AG20443 (cell line): ENCODE data around the gene XAB2.
A peak's percentile ranks its signal among the peaks of the same experiment; 100 is the strongest.
"Not testable (repeated sequence)": the region's sequence is repeated elsewhere in the genome, so short reads cannot be mapped to it uniquely, and the experiment has no call there.

Source experiments
- DNase-seq: peaks from one replicate; pipeline ENCODE4 v3.0.0; 2012; ENCODE audit warnings: low spot score, mixed read lengths

XAB2 gene

DNA sequence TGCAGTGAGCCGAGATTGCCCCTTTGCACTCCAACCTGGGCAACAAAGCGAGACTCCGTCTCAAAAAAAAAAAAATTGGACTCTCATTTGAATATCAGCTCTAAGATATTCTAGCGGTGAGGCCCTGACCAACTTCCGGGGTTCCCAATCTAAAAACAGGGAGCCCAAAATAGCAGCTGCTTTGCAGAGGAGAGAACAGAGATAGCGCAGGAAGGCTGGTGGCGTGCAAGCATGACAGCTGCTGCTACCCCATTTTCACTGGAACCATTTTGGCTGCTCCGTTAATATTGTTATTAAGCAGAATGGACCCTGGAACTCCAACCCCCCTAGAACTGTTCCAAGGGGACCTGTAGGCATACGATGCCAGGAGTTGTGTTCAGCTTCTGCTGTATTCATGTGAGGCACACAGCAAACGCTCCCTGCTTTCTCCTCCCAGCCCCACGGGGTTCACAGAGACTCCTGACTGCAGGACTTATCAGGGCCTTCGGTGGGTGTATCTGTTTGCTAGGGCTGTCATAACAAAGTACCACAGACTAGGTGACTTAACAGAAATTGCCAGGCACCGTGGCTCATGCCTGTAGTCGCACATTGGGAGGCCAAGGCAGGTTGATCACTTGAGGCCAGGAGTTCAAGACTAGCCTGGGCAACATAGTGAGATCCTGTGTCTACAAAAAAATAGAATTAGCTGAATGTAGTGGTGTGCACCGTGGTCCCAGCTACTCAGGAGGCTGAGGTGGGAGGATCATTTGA, 19.1 kb upstream of the XAB2 start:
- no peak for DNase-seq

DNA sequence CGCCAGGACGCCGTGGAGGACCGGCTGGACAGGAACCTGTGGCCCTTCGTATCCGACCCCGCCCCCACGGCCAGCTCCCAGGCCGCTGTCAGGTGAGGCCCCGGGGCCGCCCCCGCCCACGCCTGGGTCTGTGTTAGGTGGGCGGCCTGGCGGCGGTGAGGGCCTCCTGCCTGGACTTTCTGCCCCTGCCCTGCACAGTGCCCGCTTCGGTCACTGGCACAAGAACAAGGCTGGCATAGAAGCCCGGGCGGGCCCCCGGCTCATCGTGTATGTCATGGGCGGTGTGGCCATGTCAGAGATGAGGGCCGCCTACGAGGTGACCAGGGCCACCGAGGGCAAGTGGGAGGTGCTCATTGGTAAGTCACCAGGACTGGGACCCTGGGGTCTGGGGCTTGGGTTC, 17.8 kb upstream of the XAB2 start:
- DNase-seq: no peak

DNA sequence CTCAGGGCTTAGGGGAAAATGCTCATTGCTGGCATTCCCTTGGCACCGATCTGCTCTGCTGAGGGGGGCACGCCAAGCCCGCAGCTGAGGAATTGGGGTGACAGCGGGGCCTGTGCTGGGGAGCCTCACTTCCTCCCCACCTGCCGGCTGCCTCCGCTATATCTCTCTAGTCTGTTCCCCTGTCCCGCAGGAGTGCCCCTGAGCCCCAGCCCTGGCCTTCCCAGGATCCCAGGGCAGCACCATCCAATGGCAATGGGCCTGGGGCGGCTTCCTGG, 17.0 kb upstream of the XAB2 start:
- no peak for DNase-seq

DNA sequence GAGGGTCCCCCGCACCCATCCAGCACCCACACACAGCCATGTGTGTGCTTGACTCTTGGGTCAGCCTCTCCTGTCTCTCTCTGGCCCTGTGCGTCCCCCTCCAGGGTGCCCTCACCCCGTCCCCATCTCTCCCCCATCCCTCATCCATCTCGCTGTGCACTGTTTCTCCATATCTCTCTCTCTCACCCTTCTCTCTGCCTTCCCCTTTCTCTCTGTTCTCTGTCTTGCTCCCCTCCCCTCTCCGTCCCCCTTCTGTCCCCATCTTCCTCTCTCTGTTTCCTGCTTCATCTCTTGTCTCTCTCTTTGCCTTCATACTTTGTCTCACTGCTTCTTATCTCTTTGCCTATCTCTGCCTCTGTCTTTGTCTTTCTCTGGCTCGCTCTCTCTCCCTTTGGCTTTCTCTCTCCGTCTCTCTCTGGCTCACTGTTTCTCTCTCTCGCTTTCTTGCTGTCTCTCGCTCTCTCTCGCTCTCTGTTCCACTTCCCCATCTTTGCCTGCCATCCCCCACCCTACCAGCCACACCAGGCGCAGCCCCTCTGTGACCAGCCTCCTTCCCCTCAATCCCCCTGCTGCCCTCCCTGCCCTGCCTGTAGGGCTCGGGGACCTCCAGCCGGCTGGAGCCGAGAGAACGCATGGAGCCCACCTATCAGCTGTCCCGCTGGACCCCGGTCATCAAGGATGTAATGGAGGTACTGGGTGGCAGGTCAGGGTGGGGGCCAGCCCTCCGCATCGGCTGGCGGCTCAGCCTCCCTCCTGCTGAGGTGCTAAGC, 16.5 kb upstream of the XAB2 start:
- DNase-seq: no peak

DNA sequence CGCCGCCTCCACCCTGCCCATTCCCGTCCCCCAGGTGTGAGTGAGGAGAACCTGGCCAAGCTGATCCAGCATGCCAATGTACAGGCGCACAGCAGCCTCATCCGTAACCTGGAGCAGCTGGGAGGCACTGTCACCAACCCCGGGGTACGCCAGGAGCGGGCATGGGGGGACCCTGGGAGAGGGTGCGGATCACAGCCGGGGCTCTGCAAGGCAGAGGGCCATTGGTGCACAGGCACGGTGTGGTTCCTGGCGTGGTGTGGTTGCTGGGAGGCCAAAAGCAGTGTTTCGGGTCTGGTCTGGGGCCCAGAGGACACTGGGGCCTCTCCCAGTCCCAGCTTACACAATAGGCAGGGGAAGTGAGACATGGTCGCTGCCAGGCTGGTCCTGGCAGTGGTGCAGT, 15.8 kb upstream of the XAB2 start:
- no peak for DNase-seq

DNA sequence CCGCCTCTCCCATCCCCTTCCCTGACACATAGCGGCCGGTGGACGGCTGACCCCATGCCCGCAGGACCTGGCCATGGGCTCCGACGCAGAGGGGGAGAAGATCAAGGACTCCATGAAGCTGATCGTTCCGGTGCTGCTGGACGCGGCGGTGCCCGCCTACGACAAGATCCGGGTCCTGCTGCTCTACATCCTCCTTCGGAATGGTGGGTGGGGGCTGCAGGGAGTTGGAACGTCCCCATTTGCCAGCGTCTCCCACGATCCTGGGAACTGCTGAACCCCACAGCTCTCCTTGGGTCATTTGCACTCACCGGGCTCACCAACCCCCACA, 15.2 kb upstream of the XAB2 start:
- DNase-seq: no peak

DNA sequence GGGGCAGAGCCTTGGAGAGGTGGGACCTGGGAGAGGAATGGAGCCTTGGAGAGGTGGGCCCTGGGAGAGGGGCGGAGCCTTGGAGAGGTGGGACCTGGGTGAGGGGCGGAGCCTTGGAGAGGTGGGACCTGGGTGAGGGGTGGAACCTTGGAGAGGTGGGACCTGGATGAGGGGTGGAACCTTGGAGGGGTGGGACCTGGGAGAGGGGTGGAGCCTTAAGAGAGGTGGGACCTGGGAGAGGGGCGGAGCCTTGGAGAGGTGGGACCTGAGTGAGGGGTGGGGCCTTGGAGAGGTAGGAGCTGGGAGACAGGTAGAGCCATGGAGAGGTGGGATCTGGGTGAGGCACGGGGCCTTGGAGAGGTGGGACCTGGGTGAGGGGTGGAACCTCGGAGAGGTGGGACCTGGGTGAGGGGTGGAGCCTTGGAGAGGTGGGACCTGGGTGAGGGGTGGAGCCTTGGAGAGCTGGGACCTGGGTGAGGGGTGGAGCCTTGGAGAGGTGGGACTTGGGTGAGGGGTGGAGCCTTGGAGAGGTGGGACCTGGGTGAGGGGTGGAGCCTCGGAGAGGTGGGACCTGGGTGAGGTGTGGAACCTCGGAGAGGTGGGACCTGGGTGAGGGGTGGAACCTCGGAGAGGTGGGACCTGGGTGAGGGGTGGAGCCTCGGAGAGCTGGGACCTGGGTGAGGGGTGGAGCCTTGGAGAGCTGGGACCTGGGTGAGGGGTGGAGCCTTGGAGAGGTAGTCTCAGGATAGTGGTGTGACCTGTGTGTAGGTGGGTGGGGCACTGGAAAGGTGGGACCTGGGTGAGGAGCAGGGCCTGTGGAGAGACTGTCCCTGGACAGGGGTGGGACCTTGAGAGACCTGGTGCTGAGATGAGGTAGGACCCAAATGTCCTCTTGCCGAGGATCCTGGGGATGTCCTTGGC, 14.5 kb upstream of the XAB2 start:
- not testable (repeated sequence) for DNase-seq

DNA sequence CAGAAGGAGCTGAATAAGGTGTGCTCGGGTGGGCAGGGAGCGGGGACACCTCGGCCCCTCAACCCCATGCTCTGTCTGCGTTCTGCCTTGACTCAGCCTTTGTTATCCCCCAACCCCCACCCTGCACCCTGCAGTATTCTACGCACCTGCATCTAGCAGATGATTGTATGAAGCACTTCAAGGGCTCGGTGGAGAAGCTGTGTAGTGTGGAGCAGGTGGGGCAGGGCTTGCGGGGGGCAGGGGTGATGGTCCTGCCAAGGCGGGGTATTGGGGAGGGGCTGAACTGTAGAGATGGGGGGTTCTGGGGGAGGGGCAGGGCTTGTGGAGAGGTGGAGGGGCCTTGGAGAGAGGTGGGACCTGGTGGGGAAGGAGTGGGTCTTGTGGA, 13.7 kb upstream of the XAB2 start:
- DNase-seq: no peak

DNA sequence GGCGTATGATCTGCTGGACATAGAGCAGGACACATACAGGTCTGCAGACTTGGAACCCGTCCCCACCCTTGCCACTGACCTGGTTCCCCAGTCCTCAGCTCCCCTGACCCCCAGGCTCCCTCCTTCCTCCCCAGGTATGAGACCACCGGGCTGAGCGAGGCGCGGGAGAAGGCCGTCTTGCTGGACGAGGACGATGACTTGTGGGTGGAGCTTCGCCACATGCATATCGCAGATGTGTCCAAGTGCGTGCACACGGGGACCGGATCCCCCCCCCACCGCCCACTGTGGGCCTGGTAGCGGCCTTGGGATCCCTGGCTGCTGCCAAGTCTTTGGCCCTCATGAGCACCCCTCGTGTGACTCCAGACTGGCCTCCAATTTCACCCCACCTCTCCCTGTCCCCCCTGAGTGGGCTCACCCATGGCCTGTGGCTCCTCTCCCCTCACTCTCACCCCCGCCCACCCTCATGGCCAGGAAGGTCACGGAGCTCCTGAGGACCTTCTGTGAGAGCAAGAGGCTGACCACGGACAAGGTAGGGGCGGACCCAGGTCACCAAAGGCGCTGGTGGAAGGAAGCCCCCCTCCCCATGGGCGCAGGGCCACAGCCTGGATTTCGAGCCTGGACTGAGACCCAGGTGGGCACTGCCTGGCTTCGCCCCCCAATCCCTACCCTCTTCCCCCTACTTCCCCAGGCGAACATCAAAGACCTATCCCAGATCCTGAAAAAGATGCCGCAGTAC, 13.1 kb upstream of the XAB2 start:
- DNase-seq: no peak

DNA sequence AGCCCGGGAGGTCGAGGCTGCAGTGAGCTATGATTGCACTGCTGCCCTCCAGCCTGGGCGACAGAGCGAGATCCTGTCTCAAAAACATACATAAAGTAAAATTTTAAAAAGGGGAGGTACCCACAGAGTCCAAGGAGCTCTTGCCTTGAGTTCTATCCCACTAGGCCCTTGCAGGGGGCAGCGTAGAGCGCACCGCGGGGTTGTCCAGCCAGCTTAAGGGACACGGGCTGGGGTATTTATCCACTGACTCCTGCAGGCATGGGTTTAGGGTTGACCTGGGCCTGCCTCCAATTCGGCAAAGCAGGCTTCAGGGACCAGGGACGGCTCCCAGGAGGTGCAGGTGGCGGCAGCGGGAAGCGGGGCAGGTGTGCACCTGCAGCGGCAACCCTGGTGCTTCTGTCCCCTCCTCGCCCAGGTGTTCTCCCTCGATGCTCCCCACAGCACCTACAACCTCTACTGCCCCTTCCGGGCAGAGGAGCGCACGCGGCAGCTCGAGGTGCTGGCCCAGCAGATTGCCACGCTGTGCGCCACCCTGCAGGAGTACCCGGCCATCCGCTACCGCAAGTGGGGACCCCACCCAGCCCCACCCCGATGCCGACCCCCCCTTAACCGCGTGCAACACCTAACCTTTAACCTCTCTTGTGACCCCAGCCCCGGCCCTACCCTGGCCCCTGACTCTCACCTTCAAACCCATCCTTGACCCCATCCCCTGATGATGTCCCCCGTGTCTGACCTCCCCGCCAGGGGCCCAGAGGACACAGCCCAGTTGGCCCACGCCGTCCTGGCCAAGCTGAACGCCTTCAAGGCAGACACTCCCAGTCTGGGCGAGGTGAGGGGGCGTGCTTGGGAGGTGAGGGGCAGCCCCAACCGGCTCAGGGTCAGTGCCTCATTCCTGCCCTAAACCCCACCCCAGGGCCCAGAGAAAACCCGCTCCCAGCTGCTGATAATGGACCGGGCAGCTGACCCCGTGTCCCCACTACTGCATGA, 12.2 kb upstream of the XAB2 start:
- DNase-seq: no peak

DNA sequence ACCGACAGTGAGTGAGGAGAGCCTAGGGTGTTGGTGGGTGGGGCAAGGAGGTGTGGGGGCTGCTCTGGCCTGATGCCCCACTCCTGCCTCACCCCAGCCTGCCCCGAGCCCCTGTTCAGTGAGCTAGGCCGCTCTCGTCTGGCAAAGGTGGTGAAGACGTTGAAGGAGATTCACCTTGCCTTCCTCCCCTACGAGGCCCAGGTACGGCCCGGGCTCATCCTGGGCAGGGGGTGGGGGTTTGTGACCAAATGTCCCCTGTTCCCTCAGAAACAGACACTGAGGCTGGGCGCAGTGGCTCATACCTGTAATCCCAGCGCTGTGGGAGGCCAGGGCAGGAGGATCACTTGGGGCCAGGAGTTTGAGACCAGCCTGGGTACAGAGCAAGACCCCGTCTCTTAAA, 11.5 kb upstream of the XAB2 start:
- DNase-seq: no peak

DNA sequence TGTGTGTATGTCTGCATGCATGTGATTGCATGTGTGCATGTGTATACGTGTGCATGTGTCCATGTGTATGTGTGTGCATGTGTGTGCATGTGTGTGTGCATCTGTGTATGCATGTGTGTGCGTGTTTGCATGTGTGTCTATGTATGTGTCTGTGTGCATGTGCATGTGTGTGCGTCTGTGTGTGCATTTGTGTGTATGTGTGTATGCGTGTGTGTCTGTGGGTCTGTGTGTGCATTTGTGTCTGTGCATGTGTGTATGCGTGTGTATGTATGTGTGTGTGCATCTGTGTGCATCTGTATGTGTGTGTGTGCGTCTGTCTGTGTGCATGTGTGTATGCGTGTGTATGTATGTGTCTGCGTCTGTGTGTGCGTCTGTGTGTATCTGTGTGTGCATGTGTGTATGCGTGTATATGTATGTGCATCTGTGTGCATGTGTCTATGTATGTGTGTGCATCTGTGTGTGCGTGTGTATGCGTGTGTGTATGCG, 10.6 kb upstream of the XAB2 start:
- no peak for DNase-seq

DNA sequence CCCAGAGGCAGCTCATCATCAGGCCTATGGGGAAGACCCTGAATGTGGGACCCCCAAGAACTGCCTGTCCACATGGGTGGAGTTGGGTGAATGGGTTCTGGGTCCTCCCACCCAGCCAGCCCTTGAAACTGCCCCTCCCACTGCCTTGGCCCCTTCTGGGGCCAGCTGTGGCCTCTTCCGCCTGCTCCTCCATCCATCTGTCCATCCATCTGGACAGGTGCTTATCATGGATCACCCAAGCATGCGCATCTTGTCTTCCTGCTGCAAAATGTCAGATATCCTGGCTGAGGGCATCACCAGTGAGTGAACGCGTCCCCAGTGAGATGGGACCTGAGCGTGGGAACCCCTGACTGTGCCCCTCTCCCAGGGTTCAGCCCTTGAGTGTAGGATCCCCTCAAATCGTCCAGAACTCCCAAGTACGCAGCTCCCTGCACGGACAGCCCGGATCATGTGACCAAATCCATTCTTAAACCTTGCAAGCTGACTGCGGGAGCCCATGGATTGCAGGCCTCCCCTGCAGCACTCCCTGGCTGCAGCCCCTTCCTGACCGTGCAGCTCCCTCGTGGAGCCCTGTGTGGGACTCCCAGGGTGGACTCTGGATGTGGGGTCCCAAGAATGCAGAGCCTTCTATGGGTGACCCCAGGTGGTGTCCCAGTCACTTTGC, 9.6 kb upstream of the XAB2 start:
- no peak for DNase-seq

DNA sequence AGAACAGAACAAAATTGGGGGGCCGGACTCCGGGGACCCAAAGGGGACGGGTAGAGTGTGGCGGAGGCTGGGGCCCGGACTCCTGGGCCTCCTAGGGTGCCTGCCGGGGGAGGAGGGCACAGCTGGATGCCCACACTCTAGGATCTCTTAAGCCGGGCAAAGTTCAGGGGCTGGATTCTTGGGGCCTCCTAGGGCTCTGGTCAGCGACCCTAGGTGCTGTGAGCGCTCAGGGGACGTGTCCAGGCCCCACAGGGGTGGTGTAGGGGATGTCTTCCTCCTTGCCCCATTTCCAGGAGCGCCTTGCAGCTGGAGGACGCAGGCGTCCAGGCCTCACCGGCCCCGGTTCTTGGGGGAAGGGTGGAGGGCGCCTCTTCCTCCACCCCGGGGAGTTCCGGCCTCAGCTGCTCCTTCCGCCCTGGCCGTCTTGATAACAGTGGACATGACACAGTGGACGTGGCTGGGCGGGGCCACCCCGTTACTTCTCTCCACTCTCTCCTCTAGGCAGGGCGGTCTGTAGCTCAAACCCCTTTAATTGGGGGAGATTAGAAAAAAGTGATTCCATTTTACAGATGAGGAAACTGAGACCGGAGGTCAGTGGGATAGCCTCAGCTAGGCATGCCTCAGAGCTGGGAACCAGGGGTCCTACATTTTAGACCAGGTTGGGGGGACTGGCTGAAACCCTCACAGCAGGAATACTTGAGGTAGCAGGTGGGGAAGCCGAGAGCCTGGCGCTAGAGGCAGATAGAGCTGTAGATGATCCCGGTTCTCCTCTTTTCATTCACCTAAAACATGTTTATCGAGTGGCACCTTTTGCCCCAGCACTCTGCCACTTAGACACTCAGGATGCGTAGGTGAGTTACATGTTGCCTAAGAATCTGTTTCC, 8.3 kb upstream of the XAB2 start:
- DNase-seq: no peak

DNA sequence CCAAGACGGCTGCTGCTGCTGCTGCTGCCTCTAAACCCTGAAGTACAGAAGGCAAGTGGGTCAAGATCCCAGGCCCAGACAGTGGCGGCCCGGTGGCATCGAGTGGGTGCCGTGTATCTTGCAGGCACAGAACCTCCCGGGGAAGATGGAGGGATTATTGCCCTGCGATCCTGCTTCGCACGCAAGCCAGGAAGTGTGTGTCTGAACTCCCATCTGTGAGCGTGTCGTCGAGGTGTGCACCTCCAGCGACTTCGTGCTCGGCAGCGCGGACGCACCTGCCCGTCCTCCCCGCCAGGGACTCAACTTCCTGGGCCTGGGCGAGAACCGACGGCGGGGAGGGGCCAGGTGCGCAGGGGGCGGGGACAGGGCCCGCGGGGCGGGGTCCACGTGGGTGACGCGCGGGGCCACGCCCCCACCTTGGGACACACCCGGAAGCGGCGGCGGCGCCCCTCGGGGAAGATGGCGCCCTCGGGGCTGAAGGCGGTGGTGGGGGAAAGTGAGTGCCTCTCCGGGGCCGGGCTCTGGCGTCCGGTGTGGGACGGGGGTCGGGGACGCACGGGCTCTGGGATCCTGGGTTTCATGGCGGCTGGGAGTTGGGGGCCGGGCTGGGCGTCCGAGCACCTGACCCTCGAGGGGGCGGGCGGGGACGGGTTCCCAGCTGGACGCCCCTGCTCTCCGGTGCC, 7.5 kb upstream of the XAB2 start, which contains the start of gene STXBP2:
TSS of gene STXBP2 (plus strand) at position 420 of the 683 bp plus-strand sequence. CDS start at position 460, 40 bp downstream.
- DNase-seq: peak; percentile 68

DNA sequence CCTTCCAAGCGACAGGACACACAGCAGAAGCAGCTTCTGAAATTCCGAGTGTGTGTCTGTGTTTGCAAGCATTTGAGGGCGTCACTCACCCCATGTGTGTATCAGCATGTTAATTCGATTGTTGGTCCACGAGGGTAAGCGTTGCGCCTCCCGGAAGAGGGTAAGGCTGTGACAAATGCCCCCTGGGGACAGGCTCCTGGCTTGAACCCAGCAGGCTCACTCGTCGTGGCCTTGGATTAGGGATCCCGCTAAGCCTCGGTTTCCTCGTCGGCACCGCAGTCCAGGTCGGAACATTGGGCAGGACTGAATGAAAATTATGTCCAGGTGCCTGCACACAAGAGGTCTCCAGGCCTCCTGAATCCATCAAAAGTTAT, 7.0 kb upstream of the XAB2 start:
- DNase-seq: no peak

DNA sequence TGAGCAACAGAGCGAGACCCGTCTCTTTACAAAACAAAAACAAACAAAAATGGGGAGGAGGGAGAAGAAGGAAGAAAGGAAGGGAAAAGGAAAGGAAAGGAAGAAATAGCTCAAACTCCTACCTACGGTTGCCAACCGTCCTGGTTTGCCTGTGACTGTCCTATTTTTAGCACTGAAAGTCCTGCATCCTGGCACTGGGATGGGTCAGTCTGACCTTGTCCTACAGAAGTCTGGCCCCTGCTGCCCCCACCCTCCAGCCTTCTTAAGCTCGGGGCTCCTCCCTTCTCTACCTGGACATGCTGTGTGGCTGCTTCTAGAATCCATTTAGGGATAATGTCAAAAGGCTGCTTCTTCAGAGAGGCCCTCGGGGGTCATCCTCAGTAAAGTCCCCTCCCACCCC, 6.3 kb upstream of the XAB2 start:
- no peak for DNase-seq

DNA sequence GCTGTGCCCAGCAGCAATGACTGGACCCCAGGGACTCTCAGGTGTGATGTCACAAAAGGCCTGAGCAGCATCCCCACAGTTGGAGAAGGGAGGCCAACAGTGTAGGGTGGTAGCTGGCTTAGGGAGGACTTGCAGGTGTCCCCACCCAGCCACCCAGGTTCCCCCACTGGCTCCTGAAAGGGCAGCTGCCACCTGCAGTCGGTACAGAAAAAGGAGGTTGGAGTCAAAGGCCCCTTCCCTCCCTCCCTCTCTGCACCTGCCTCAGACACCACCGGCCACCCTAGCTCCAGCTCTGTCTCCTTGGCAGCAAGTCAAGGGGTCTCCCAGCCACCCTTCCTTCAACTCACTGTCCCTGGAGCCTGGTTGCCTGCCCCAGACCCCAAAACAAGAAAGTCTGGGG, 4.4 kb upstream of the XAB2 start, which contains the start of gene PCP2:
TSS of gene PCP2 (minus strand) at position 22 of the 400 bp plus-strand sequence. CDS start 262 bp downstream, outside the sequence.
- no peak for DNase-seq
